ENCODE measurements around the gene PDE6A. TPM values are rescaled to one million over a fixed set of nuclear protein-coding genes. Genes with fewer than 3 reads are reported as not detected.

The PDE6A gene
- total RNA-seq, 1 donor from 2014 or later = not detected

DNA sequence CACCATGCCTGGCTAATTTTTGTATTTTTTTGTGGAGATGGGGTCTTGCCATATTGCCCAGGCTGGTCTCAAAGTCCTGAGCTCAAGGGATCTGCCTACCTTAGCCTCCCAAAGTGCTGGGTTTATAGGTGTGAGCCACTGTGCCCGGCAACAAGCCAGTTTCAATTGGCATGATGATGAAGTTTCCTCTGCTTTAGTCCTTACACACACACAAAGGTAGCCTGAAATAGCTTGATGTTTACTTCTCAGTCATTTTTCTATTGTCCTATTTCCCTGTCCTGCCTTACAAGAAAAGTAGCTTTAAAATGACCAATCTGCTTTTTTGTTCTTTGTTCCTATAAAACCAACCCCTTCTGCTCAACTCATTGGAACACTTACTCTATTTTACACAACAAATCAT is 33.6 kb downstream of the PDE6A start:
- CTCF ChIA-PET = no interaction called here
- POLR2A ChIA-PET = interaction anchor here (0.5 kb wide), 1 partner anchor 147 kb away, joined by 3 read pairs; no protein-coding TSS in a partner anchor
- H3K27ac Mint-ChIP-seq = no peak overlapping the region

DNA sequence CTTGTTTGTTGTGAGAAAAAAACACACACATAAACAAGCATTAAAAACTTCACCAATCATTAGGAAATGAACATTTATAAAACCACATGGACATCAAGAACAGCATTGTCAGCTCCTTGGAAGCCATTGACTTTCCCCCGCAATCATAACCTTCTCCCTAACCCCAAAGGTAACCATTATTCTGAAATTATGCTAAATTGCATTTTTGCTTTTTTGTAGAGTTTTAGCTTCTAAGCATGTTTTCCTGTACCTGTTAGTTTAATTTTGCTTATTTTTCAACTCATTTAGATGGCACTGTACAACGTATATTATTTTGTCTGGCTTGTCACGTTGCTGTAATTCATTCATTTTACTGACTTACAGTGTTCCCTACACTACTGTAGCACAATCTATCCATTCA is 36.8 kb downstream of the PDE6A start:
- DNase-seq (no peak), ATAC-seq (ENCODE audit: low read depth) (no peak)
- no peak overlapping the region for H3K27ac Mint-ChIP-seq
- no peaks in the 10 kb centered on the region for H3K4me1 Mint-ChIP-seq
- TF ChIP-seq, protein P1, sequence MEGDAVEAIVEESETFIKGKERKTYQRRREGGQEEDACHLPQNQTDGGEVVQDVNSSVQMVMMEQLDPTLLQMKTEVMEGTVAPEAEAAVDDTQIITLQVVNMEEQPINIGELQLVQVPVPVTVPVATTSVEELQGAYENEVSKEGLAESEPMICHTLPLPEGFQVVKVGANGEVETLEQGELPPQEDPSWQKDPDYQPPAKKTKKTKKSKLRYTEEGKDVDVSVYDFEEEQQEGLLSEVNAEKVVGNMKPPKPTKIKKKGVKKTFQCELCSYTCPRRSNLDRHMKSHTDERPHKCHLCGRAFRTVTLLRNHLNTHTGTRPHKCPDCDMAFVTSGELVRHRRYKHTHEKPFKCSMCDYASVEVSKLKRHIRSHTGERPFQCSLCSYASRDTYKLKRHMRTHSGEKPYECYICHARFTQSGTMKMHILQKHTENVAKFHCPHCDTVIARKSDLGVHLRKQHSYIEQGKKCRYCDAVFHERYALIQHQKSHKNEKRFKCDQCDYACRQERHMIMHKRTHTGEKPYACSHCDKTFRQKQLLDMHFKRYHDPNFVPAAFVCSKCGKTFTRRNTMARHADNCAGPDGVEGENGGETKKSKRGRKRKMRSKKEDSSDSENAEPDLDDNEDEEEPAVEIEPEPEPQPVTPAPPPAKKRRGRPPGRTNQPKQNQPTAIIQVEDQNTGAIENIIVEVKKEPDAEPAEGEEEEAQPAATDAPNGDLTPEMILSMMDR (IDR thresholded peaks at IDR 0.05) = no peak
- H3K9me3 Mint-ChIP-seq = no peaks in the 10 kb centered on the region
- H3K27me3 Mint-ChIP-seq = peaks cover 16% of the 10 kb centered on the region
- CTCF ChIA-PET = no interaction called here
- H3K4me3 Mint-ChIP-seq = no peak overlapping the region
- POLR2A ChIA-PET = no interaction called here
- no peaks in the 10 kb centered on the region for H3K36me3 Mint-ChIP-seq (ENCODE audit: low read depth)
- intact Hi-C loops (cut with micrococcal nuclease) = no loop called here

More for the DNA sequence above, 33.6 kb downstream of the PDE6A start:
- Mint-ChIP-seq H3K4me1 (peaks cover 3% of the 10 kb centered on the region), H3K9me3 (no peaks in the 10 kb centered on the region), H3K4me3 (no peak overlapping the region), H3K36me3 (ENCODE audit: low read depth) (no peaks in the 10 kb centered on the region), H3K27me3 (peaks cover 13% of the 10 kb centered on the region)
- TF ChIP-seq, protein P1 (IDR thresholded peaks at IDR 0.05) = no peak
- DNase-seq (no peak), ATAC-seq (ENCODE audit: low read depth) (no peak)
- intact Hi-C loops (cut with micrococcal nuclease) = no loop called here

DNA sequence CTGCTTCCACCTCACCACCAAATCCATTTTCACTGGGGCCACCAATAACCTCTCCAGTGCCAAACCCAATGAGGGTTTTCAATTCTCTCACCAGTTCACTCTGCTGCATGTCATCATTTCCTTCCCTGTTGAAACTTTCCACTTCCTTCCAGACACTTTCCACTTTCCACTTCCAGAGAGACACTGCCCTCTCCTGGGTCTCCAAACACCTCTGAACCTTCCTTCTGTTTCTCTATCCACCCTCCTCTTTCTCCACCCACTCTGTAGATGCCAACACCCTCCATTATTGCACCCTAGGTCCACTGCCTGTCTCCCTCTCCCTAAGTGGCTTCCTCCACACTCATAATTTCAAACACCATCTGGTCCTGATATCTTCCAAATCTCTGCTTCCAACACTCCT is 39.6 kb downstream of the PDE6A start:
- ATAC-seq (ENCODE audit: low read depth) = no peak
- Mint-ChIP-seq H3K4me1 (no peaks in the 10 kb centered on the region), H3K27me3 (peaks cover 5% of the 10 kb centered on the region), H3K27ac (no peak overlapping the region), H3K4me3 (no peak overlapping the region), H3K36me3 (ENCODE audit: low read depth) (no peaks in the 10 kb centered on the region), H3K9me3 (no peaks in the 10 kb centered on the region)
- ChIA-PET CTCF (no interaction called here), POLR2A (no interaction called here)
- DNase-seq = no peak
- TF ChIP-seq, protein P1 (IDR thresholded peaks at IDR 0.05) = no peak
- intact Hi-C loops (cut with micrococcal nuclease) = no loop called here

DNA sequence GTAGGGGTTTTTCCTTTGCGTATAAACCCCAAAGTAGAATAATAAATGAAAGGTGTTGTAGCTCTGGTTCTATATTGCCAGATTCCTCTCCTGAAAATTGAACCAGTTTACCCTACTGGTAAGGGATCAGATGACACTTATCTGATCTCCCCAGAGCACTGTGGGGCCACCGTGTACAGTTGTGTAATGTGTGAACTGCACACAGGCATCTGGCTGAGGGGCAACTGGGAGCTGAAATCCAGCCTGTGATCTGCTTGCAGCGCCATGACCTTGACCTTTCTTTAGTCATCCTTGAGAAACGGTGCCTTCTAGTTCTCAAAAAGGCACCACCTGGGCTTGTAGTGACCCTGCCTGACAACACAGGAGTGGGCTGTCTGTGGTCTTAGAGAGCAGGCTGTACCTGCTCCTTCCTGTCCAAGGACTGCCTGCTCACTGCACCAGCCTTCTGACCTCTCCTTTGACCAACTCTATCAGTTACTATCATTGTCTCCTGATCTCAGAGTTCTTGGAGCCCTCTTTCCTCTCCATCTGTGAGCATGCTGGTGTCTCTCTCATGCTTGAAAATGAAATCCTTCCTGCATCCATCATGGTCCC is 40.2 kb downstream of the PDE6A start:
- ChIA-PET CTCF (no interaction called here), POLR2A (no interaction called here)
- intact Hi-C loops (cut with micrococcal nuclease) = no loop called here
- Mint-ChIP-seq H3K4me1 (no peaks in the 10 kb centered on the region), H3K27me3 (peaks cover 5% of the 10 kb centered on the region), H3K36me3 (ENCODE audit: low read depth) (no peaks in the 10 kb centered on the region), H3K4me3 (no peak overlapping the region), H3K27ac (no peak overlapping the region), H3K9me3 (no peaks in the 10 kb centered on the region)
- DNase-seq (no peak), ATAC-seq (ENCODE audit: low read depth) (no peak)
- TF ChIP-seq, protein P1 (IDR thresholded peaks at IDR 0.05) = no peak

DNA sequence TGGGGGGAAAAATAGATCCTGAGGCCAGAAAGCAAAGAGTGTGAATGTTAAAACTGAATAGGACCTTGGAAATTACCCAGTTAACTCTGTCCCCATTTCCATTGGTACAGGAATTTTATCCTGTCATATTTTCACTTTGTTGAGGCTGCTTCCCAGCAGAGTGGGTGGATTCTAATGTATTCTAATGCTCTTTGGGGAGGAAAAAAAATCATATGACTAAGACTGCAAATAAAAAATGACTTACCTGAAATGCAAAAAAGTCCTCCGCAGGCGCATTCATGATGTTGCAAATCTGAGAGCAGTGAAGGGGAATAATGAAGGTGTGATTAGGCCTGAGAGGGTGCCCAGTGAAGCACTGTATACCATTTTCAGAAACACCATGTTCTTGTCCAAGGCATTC is 41.2 kb downstream of the PDE6A start:
- ChIA-PET CTCF (no interaction called here), POLR2A (no interaction called here)
- Mint-ChIP-seq H3K4me1 (no peaks in the 10 kb centered on the region), H3K27me3 (peaks cover 5% of the 10 kb centered on the region), H3K36me3 (ENCODE audit: low read depth) (no peaks in the 10 kb centered on the region), H3K4me3 (no peak overlapping the region), H3K27ac (no peak overlapping the region), H3K9me3 (no peaks in the 10 kb centered on the region)
- ATAC-seq (ENCODE audit: low read depth) (no peak), DNase-seq (no peak)
- intact Hi-C loops (cut with micrococcal nuclease) = no loop called here
- TF ChIP-seq, protein P1 (IDR thresholded peaks at IDR 0.05) = no peak
